HL-60/S4 (cell line): ENCODE measurements around the gene ZMIZ2.
"Not testable (repeated sequence)": the region's sequence is repeated elsewhere in the genome, so short reads cannot be mapped to it uniquely, and the experiment has no call there.

ENCODE experiments used
- in situ Hi-C: fragments of 300-500 bp; cut with MboI; formaldehyde crosslinking; loops from 2 replicates; pipeline ENCODE4 v1.14.3; 2022; ENCODE audit warnings: low sequenced_read_pairs

ZMIZ2 gene

GRCh38 chr7:44797329-44798258 is 48.9 kb downstream of the ZMIZ2 start:
- in situ Hi-C loops = no loop called here

DNA sequence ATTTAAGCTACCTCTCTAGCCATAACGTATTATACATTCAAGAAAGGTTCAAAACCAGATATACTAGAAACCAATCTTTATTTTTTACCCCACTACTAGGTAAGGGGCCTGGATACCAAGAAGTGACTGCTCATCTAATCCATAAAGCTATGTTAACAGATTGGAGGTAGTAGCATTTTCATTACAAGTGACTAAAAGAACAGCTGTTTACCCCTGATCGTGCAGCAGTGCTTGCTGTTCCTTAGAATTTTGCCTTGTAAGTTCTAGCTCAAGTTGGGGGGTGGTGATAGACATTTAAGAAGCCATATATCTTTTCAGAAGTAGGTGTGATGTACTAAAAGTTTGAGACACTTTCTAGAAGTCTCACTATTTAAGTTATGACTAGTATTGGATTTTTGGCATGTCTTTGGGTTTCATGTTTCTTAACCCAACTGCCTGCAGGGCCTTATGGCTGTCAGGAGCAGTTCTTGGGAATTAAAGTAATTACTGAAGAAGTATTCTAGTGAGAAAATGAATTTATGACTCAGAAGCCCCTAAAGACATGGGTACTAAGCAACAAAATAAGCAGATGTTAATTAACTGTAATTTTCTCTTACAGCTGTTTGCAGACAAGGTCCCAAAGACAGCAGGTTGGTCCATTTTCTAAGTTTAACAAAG is 50.1 kb downstream of the ZMIZ2 start:
- in situ Hi-C loops = no loop called here

DNA sequence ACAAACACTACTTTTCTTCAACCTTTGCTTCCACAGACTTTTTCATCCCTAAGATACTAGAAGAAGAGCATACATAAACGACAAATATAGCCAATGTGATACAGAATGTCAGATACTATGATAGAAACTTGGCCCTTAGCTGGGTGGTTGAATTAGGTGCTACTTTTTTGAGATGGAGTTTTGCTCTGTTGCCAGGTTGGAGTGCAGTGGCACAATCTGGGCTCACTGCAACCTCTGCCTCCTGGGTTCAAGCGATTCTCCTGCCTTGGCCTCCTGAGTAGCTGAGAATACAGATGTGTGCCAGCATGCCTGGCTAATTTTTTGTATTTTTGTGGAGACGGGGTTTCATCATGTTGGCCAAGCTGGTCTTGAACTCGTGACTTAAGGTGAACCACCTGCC is 51.3 kb downstream of the ZMIZ2 start:
- in situ Hi-C loops = no loop called here

GRCh38 chr7:44801890-44802289 is 53.2 kb downstream of the ZMIZ2 start:
- in situ Hi-C loops = no loop called here

GRCh38 chr7:44802418-44803025 is 53.9 kb downstream of the ZMIZ2 start:
- in situ Hi-C loops = no loop called here

DNA sequence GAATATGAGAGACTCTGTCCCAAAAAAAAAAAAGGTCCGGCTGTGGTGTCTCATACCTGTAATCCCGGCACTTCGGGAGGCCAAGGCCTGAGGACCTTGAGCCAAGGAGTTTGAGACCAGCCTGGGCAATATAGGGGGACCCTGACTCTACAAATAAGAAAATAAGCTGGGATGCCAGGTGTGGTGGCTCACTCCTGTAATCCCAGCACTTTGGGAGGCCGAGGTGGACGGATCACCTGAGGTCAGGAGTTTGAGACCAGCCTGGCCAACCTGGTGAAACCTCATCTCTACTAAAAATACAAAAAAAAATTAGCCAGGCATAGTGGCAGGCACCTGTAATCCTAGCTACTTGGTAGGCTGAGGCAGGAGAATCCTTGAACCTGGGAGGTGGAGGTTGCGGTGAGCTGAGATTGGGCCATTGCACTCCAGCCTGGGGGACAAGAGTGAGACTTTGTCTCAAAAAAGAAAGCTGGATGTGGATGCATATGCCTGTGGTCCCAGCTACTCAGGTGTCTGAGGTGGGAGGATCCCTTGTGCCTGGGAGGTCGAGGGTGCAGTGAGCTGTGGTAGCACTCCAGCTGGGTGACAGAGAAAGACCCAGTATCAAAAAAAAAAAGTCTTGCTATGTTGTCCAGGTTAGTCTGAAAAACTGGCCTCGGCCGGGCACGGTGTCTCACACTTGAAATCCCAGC is 55.3 kb downstream of the ZMIZ2 start:
- in situ Hi-C loops = not testable (repeated sequence)

- in situ Hi-C loops = no loop called here
Measured at GRCh38 chr7:44805950-44806349, 57.3 kb downstream of the ZMIZ2 start.

DNA sequence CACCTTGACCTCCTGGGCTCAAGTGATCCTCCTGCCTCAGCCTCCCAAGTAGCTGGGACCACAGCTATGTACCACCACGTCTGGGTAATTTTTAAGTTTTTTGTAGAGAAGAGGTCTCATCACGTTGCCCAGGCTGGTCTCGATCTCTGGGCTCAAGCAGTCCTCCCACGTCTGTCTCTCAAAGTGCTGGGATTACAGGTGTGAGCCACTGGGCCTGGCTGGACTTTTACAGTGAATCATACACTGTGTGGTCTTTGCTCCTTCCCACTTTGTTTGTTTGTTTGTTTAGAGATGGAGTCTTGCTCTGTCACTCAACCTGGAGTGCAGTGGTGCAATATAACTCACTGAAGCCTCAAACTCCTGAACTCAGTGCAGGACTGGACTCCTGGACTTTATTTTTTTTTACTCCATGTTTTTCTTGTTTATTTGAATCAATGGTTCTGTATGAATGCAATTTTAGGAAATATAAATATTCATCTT is 60.3 kb downstream of the ZMIZ2 start:
- in situ Hi-C loops = no loop called here

- in situ Hi-C loops = no loop called here
Measured at GRCh38 chr7:44811093-44811492, 62.4 kb downstream of the ZMIZ2 start.

DNA sequence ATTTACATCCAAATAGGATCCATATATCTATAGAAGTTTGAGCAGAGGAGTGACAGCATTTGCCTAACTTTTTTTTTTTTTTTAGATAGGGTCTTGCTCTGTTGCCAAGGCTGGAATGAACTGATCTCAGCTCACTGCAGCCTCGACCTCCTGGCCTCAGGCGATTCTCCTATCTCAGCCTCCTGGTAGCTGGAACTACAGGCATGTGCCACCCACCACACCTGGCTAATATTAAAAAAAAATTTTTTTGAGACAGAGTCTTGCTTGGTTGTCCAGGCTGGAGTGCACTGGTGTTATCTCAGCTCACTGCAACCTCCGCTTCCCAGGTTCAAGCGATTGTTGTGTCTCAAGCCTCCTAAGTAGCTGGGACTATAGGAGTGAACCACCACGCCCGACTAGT is 62.9 kb downstream of the ZMIZ2 start:
- in situ Hi-C loops = no loop called here

DNA sequence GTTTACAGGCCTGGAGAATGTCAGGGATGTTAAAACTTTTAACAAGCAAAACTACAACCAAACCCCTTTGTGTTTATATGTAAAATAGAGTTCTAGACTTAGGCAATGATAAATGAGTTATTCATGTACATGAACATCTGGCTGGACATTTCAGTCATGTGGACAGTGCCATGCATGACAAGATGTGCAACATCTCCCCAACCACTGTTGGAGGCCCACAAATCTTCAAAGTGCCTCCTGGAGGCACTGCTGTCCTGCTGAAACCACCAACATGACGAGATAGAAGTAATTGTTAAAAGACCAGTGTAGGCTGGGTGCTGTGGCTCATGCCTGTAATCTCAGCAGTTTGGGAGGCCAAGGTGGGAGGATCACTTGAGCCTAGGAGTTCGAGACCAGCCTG is 66.3 kb downstream of the ZMIZ2 start:
- in situ Hi-C loops = no loop called here

GRCh38 chr7:44819292-44819691 is 70.6 kb downstream of the ZMIZ2 start:
- in situ Hi-C loops = no loop called here
